ENCODE results near the gene FSTL4. TPM values are rescaled to one million over a fixed set of nuclear protein-coding genes. Genes with fewer than 3 reads are reported as not detected.

Gene FSTL4
- total RNA-seq, 1 donor from 2014 or later: 11.3 TPM

- H3K4me3 Mint-ChIP-seq: no peak overlapping the region
- no peak overlapping the region for H3K27ac Mint-ChIP-seq
- H3K4me1 Mint-ChIP-seq (ENCODE audit: unreplicated experiment): peaks cover 4% of the 10 kb centered on the region
- H3K27me3 Mint-ChIP-seq: no peaks in the 10 kb centered on the region
- H3K9me3 Mint-ChIP-seq: no peaks in the 10 kb centered on the region
- TF ChIP-seq CTCF (conservative IDR thresholded peaks at IDR 0.05): no peak
- H3K36me3 Mint-ChIP-seq: no peaks in the 10 kb centered on the region
- DNase-seq (ENCODE audit: extremely low spot score, unreplicated experiment): no peak
These were observed 287.4 kb downstream of the FSTL4 start for GRCh38 chr5:133324926-133325325.

DNA sequence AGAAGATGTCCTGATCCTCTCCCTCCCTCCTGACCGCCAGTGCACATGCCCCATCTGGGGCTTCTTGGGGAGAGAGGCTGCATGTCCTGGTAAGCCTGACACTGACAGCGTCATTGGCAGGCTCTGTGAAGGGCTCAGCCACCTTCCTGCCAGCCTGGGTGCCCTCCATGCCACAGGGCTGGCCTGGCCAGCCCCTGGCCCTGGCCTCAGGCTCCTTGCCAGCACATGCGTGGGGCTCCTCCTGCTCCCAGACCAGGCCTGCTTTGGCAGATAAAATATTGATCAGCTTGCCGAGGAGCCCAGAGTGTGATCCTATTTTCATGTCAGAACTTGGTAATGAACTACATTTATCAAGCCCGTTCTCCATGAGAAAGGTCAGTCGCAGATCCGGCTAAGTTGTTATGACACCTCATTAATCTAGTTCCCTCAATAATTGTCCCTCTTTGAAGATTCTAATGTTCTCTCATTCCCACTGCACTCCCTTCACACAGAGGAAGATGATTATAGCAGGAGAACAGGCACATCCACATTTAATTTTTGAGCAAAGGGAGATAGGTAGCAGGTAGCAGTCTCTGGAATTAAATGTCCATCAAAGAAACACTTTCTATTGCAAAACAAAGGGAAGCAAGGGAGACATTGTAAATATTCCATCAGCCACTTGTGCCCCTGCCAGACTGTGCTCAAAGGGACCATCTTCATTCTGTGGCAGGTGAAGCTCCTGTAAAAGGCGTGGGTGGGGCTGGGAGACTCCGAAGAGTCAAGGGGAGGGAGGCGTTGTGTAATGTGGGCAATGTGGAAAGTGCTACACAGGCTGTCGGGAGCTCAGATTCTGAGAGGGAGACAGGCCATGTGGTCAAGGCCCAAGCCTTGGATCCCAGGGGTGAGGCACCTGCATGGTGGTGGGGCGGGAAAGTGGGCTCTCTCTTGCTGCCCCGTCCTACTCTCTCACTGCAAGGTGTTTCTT is 288.6 kb downstream of the FSTL4 start:
- DNase-seq (ENCODE audit: extremely low spot score, unreplicated experiment): no peak
- Mint-ChIP-seq H3K27me3 (no peaks in the 10 kb centered on the region), H3K27ac (no peak overlapping the region), H3K36me3 (no peaks in the 10 kb centered on the region), H3K9me3 (no peaks in the 10 kb centered on the region), H3K4me1 (ENCODE audit: unreplicated experiment) (peaks cover 4% of the 10 kb centered on the region), H3K4me3 (no peak overlapping the region)
- TF ChIP-seq CTCF (conservative IDR thresholded peaks at IDR 0.05): no peak

- no peak for TF ChIP-seq CTCF (conservative IDR thresholded peaks at IDR 0.05)
- H3K27me3 Mint-ChIP-seq: no peaks in the 10 kb centered on the region
- DNase-seq (ENCODE audit: extremely low spot score, unreplicated experiment): no peak
These were observed 289.6 kb downstream of the FSTL4 start for GRCh38 chr5:133322743-133323142.

GRCh38 chr5:133321833-133322420 is 290.4 kb downstream of the FSTL4 start:
- Mint-ChIP-seq H3K27ac (no peak overlapping the region), H3K36me3 (no peaks in the 10 kb centered on the region), H3K4me1 (ENCODE audit: unreplicated experiment) (peaks cover 4% of the 10 kb centered on the region), H3K27me3 (no peaks in the 10 kb centered on the region), H3K4me3 (no peak overlapping the region), H3K9me3 (no peaks in the 10 kb centered on the region)
- DNase-seq (ENCODE audit: extremely low spot score, unreplicated experiment): no peak
- TF ChIP-seq CTCF (conservative IDR thresholded peaks at IDR 0.05): no peak

More at GRCh38 chr5:133322743-133323142, 289.6 kb downstream of the FSTL4 start:
- no peak overlapping the region for H3K4me3 Mint-ChIP-seq
- H3K4me1 Mint-ChIP-seq (ENCODE audit: unreplicated experiment): peaks cover 4% of the 10 kb centered on the region
- H3K9me3 Mint-ChIP-seq: no peaks in the 10 kb centered on the region
- H3K36me3 Mint-ChIP-seq: no peaks in the 10 kb centered on the region
- H3K27ac Mint-ChIP-seq: no peak overlapping the region

DNA sequence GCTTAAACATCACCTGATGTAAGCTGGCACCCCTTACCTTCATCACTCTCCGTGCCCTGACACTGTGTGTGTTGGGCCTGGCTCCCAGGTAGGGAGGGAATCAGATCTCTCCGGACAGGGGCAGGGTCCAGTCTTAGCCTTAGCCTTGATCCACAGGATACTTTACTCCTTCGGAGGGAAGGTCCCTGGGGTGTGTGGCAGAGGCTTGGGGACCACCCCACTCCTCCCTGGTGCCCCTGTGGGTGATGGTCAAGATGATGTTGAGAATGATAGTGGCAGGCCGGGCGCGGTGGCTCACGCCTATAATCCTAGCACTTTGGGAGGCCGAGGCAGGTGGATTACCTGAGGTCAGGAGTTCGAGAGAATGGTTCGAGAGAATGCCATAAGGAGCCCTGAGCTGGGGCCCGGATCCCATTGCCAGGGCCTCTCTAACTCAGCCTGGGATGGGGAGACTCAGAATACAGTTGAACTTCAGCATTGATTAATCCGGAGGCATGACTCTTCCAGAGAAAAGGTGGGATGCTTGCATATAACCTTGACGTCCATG is 291.0 kb downstream of the FSTL4 start:
- no peak overlapping the region for H3K27ac Mint-ChIP-seq
- no peaks in the 10 kb centered on the region for H3K36me3 Mint-ChIP-seq
- no peak for DNase-seq (ENCODE audit: extremely low spot score, unreplicated experiment)
- TF ChIP-seq CTCF (conservative IDR thresholded peaks at IDR 0.05): no peak
- peaks cover 4% of the 10 kb centered on the region for H3K4me1 Mint-ChIP-seq (ENCODE audit: unreplicated experiment)
- no peaks in the 10 kb centered on the region for H3K27me3 Mint-ChIP-seq
- H3K4me3 Mint-ChIP-seq: no peak overlapping the region
- no peaks in the 10 kb centered on the region for H3K9me3 Mint-ChIP-seq

Data from type B pancreatic cell (in vitro differentiated cells).